Right cardiac atrium (tissue), 5 donors: ENCODE measurements around the gene RPUSD1. TPM values are rescaled to one million over a fixed set of nuclear protein-coding genes. Genes with fewer than 3 reads are reported as not detected.
A peak's percentile ranks its signal among the peaks of the same experiment; 100 is the strongest.

Source experiments
- ATAC-seq, 2 donors: fragments of 200-7000 bp; cut with Tn5 transposase; one replicate each; pipeline versions ENCODE4 v1.8.0 to v1.9.1; 2020; ENCODE audit warnings: moderate library complexity in 2 of 2, mild to moderate bottlenecking in 1 of 2
- DNase-seq, 3 donors: peaks; one replicate each; pipeline ENCODE4 v3.0.0-alpha.2; 2020
- H3K27ac ChIP-seq: one replicate; pipeline ENCODE4 v1.5.1; 2013; ENCODE audit warnings: mild to moderate bottlenecking, low read length, control low read depth, moderate library complexity
- H3K27me3 ChIP-seq: one replicate; pipeline ENCODE4 v1.6.1; 2013; ENCODE audit not compliant: control insufficient read depth, insufficient read depth
- H3K4me1 ChIP-seq: one replicate; pipeline ENCODE4 v1.6.1; 2013; ENCODE audit warnings: low read length; ENCODE audit not compliant: control insufficient read depth, insufficient read depth
- H3K4me3 ChIP-seq: one replicate; pipeline ENCODE4 v1.5.1; 2013; ENCODE audit warnings: low read length, control low read depth
- H3K9me3 ChIP-seq: one replicate; pipeline ENCODE4 v1.6.1; 2013; ENCODE audit warnings: low read length; ENCODE audit not compliant: control insufficient read depth
- WGBS: extraction: QIAGEN DNeasy Blood & Tissue Kit; methylation state at CpG from one replicate; pipeline ENCODE4 v1.1.7; 2013; 5-methylcytosine and 5-hydroxymethylcytosine counted together
- intact Hi-C, 4 donors: fragments of 100-400 bp; cut with DNase I; formaldehyde crosslinking; loops; one replicate each; pipeline versions ENCODE4 v1.11.0 to v1.14.0; 2022 to 2023
- polyA plus RNA-seq: library from polyadenylated mRNA; stranded (reverse); fragments of 200-250 nt; gene quantifications from one replicate; pipeline ENCODE4 v1.2.3, GENCODE V29; 2013
- total RNA-seq, 4 donors: library from RNA; stranded (reverse); fragmentation: NEBNext Ultra II Directional; extraction: Animal tissue kit (Norgen Biotek cat#: 25700); gene quantifications; one replicate each; pipeline ENCODE4 v1.2.1, GENCODE V29; 2021
- donor health status: healthy with polysubstance abuse.
- donor health status: DM: no; HTN: yes; CAD: no.
- donor health status: DM: no; HTN: no; CAD: no.
- donor health status: DM: no; HTN: yes; CAD: no; lungs with severe emphysema.
- donor health status: DM: yes; HTN: yes; CAD: no.

RPUSD1 gene
- total and polyA plus RNA-seq, 5 donors = 9.3 to 11.8 (median 10.0) TPM

GRCh38 chr16:789191-789850 is 1.1 kb upstream of the RPUSD1 start:
- ATAC-seq (no peak), DNase-seq (no peak)
- H3K4me1 ChIP-seq = peaks cover 4% of the 10 kb centered on the region
- intact Hi-C loops = loop anchor here in 3 of 4 donors (5.0 to 10.0 kb wide), 2 partner anchors 75 to 77 kb away; partner anchors contain the start of gene METRN (in 1 of the 3)
- H3K4me3 ChIP-seq = no peak overlapping the region
- H3K27me3 ChIP-seq = no peaks in the 10 kb centered on the region
- H3K9me3 ChIP-seq = no peaks in the 10 kb centered on the region
- 69% methylated on average over 33 of the region's 33 CpGs for WGBS
- H3K27ac ChIP-seq = no peak overlapping the region

DNA sequence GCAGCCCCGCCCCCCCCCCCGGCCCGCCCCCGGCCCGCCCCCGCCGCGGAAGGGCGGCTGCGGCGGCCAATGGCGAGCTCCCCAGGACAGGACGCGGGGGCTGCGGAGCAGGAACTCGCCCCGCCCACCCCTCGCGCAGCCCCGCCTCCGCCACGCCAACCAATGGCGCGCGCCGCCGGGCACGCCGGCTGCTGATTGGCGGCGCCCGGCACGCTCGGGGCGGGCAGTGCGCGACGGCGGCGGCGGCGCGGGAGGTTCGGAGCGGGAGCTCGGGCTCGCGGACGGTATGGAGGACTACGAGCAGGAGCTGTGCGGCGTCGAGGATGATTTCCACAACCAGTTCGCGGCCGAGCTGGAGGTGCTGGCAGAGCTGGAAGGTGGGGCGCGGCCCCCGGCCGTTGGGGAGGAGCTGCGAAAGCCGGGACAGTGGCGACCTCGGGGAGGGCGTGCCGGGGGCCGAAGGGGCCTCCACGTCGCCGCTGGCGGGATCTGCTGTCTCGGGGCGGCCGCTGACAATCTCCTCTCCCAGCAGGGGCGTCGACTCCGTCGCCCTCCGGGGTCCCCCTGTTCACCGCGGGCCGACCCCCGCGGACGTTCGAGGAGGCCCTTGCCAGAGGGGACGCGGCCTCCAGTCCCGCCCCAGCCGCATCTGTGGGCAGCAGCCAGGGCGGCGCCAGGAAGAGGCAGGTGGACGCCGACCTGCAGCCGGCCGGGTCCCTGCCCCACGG is 382 bp upstream of the RPUSD1 start, which contains the start of gene CHTF18:
Gene CHTF18, plus strand, starts transcription at position 222 of the 728 bp plus-strand sequence. Its CDS starts 65 bp downstream, at position 287.
- no peaks in the 10 kb centered on the region for H3K9me3 ChIP-seq
- peak; percentile 89 to 98 (median 96) for DNase-seq
- H3K4me1 ChIP-seq = peaks cover 4% of the 10 kb centered on the region
- ATAC-seq = peak; percentile 90 to 91
- H3K27me3 ChIP-seq = no peaks in the 10 kb centered on the region
- H3K27ac ChIP-seq = peak within 1 kb of the TSS; percentile 4
- H3K4me3 ChIP-seq = peak within 1 kb of the TSS; percentile 89
- under 1% methylated on average over 95 of the region's 97 CpGs for WGBS
- intact Hi-C loops = loop anchor here in 3 of 4 donors (5.0 to 10.0 kb wide), 2 partner anchors 74 to 76 kb away; partner anchors contain the start of gene METRN (in 1 of the 3)

DNA sequence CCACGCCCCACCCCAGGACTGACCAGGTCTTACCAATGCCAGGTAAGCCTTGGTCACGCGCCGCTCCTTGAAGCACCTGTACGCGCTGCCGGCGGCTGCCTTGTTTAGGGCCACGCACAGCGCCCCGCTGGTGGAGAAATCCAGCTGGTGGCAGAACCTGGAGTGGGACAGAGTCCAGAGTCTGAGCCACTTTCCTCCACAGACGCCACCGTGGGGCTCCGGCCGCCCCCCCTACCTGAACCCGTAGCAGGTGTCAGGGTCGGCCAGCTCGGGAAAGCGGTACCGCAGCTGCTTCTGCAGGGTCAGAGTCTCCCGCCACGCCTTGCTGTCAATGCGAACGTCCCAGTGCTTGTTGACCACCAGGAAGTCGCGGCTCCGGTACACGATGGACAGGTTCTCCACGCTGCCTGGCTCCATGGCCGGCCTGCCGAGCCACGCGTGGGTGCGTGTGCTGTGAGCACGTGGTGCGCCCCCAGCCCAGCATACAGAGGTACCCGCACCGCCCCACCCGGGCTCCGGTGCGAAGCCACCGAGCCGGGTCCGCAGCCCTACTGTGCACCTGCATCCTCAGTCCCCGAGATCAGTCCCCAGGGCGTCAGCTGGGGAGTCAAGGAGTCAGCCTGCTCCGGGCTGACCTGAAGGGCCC is 737 bp downstream of the RPUSD1 start:
- ATAC-seq = no peak
- H3K4me3 ChIP-seq = peak overlapping the region; percentile 89

DNA sequence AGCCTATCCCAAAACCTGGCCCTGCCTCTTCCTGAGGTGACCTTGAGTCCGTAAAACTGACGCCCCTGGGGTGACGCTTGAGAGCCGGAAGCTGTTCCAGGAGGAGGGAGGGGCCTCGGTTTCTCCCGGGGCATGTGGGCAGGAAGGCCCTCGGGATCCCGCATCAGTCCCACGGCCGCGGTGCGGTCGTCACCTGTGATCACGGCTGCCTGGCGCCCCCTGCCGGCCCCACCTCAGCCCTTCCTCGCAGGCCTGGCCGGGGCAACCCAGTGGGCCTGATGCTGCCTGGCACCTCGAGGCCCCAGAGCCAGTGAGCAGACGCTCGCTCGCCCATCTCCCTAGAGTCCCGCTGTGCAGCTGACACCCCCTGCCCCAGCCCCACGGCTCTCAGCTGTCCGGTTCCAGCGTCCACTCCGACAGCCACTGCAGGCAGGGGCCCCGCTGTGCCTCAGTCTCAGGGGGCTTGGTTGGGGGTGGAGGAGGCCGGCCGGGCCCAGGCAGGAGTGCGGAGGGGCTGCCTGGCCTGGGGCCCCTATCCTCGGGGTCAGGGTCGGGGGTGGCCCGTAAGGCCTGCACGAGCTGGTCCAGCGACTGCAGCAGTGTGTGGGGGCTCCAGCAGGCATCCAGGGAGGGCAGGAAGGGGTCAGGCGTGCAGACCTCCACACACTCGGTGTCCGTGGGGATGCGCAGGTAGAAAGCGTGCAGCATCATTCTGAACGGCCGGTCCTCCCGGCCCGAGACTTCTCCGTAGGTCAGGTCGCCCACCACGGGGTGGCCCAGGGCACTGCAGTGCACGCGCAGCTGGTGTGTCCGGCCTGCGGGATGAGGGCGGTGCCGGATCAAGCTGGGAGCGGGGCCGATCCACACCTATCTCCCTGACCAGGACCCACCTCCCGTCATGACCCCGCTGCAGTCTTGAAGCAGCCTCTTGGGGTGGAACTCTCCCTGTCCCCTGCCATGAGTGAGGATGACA is 2.3 kb downstream of the RPUSD1 start:
- H3K27me3 ChIP-seq = no peaks in the 10 kb centered on the region
- intact Hi-C loops = loop anchor here (2.0 to 10.0 kb wide), 3 partner anchors 71 to 74 kb away; partner anchors contain the start of gene METRN (in 1 of the 4)
- 65% methylated on average over 58 of the region's 58 CpGs for WGBS
- ATAC-seq (peak; percentile 14 to 21), DNase-seq (peak; percentile 70 to 91 (median 89))
- no peak overlapping the region for H3K4me3 ChIP-seq
- no peaks in the 10 kb centered on the region for H3K9me3 ChIP-seq
- H3K27ac ChIP-seq = no peak overlapping the region
- H3K4me1 ChIP-seq = peaks cover 4% of the 10 kb centered on the region

More for the DNA sequence above, 737 bp downstream of the RPUSD1 start:
- no peak for DNase-seq
- no peak overlapping the region for H3K27ac ChIP-seq
- 40% methylated on average over 47 of the region's 47 CpGs for WGBS
- H3K9me3 ChIP-seq = no peaks in the 10 kb centered on the region
- intact Hi-C loops = loop anchor here in 3 of 4 donors (5.0 to 10.0 kb wide), 2 partner anchors 73 to 75 kb away; partner anchors contain the start of gene METRN (in 1 of the 3)
- H3K27me3 ChIP-seq = no peaks in the 10 kb centered on the region
- H3K4me1 ChIP-seq = peaks cover 4% of the 10 kb centered on the region

GRCh38 chr16:784431-784830 is 3.8 kb downstream of the RPUSD1 start:
- Histone ChIP-seq H3K4me3 (no peak overlapping the region), H3K27me3 (no peaks in the 10 kb centered on the region), H3K9me3 (no peaks in the 10 kb centered on the region), H3K27ac (no peak overlapping the region), H3K4me1 (peaks cover 4% of the 10 kb centered on the region)
- intact Hi-C loops = loop anchor here in 2 of 4 donors (2.0 to 10.0 kb wide), 2 partner anchors 70 to 72 kb away; partner anchors contain the start of gene METRN (in 1 of the 2)
- 86% methylated on average over 19 of the region's 19 CpGs for WGBS
- ATAC-seq (no peak), DNase-seq (no peak)

DNA sequence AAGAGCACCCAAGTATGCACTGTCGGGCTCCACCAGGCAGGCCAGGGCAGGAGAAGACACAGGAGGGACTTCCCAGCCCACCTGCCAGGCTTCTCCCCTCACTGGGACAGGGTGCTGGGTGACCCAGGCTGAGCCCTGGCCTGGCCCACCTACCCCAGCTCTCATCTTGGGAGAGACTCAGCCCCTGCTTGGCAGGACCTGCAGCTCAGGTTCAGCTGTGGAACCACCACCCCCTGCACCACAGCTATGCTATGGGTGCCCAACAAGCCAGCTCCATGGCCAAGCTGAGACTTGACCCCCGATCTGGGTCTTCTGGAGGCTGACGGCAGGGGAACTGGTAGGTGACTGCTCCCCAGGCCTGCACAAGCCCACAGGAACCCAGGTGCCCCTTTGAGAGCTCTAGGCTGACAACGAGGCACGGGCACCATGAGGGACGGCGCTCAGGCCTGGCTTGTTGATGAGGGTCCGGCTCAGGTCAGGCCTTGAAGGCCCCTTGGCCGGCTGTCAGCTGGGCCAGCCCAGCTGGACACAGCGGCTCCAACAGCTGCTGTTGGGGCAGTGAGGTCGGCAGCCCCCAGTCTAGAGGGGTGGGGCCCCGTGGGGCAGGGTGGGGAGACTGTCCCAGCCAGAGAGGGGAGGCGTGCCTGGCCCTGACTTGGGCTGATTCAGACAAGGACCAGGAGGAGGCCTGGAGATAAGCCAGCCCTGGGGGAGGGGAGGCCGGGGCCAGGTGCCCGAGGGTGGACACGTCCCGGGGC is 4.6 kb downstream of the RPUSD1 start:
- WGBS = 29% methylated on average over 17 of the region's 17 CpGs
- no peaks in the 10 kb centered on the region for H3K27me3 ChIP-seq
- H3K9me3 ChIP-seq = no peaks in the 10 kb centered on the region
- H3K27ac ChIP-seq = no peak overlapping the region
- intact Hi-C loops = loop anchor here in 2 of 4 donors (2.0 to 10.0 kb wide), 2 partner anchors 69 to 71 kb away; partner anchors contain the start of gene METRN (in 1 of the 2)
- H3K4me1 ChIP-seq = peaks cover 4% of the 10 kb centered on the region
- H3K4me3 ChIP-seq = no peak overlapping the region
- ATAC-seq = no peak
- DNase-seq = peak; percentile 57 to 80 (median 77)

GRCh38 chr16:782766-783403 is 5.3 kb downstream of the RPUSD1 start:
- intact Hi-C loops = loop anchor here in 1 of 4 donors (10.0 kb wide), 1 partner anchor 68 kb away; the partner anchor contains the start of gene METRN
- Histone ChIP-seq H3K9me3 (no peaks in the 10 kb centered on the region), H3K27ac (no peak overlapping the region), H3K4me3 (no peak overlapping the region), H3K27me3 (no peaks in the 10 kb centered on the region), H3K4me1 (peaks cover 4% of the 10 kb centered on the region)
- 76% methylated on average over 36 of the region's 36 CpGs for WGBS
- no peak for DNase-seq
- no peak for ATAC-seq

DNA sequence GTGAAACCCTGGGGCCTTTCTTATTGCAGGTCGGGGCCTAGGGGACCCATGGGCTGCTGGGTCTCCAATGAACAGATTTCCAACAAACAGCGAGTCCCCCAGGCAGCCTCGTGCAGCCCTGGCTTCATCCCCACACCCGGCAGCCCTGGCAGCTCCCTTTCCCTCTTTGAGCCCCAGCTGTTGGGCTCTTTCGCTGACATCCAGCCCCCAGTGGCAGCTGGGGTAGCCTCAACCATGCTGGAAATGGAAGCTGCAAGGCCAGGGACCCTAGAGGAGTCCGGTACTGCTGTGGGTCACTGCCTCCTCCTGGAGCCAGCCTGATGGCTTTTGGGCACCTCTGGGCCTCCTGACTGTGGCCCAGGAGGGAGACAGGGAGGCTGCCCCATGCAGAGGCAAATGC is 5.9 kb downstream of the RPUSD1 start:
- Histone ChIP-seq H3K4me1 (no peaks in the 10 kb centered on the region), H3K9me3 (no peaks in the 10 kb centered on the region), H3K4me3 (no peak overlapping the region), H3K27ac (no peak overlapping the region), H3K27me3 (no peaks in the 10 kb centered on the region)
- ATAC-seq (no peak), DNase-seq (no peak)
- intact Hi-C loops = loop anchor here in 1 of 4 donors (10.0 kb wide), 1 partner anchor 67 kb away; the partner anchor contains the start of gene METRN
- WGBS = 53% methylated on average over 6 of the region's 6 CpGs
